DMS53 treated with DMSO at 0.1 percent for 48 hours (cell line): ENCODE measurements around the gene ADISSP.

Experiments used
- DNase-seq: peaks from one replicate; lab custom pipeline; 2025; ENCODE audit not compliant: unreplicated experiment; lab: John Stamatoyannopoulos, UW

Gene ADISSP

DNA sequence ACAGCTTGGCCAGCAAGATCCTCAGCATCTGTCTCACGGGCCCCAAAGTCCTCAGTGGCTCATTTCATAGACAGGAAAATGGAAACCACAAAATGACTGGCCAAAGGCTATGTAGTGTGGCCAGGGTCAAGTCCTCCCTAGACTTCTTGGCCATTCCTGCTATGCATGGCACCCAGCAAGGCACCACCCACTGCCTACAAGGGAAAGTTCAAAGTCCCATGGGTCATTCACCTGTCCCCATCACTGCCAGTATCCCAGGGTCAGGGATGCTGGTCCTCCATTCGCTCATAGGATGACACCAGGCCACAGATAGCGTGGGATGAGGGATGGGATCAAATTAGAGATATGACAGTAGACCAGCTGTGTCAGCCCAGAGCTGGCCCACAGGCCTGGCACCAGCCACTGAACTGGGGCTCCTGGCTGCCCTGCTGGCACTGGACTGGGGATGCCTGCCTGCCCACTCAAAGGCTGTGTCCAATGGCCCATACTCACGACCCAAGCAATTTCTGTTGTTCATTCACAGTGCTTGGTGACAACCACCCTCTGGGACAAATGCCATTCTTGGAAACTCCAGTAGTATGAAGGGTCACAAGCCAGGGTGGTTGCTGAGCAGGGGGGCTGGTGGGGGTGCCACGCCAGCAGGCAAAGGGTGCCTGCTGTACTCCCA lies 11.6 kb downstream of the ADISSP start:
- DNase-seq, result no peak

DNA sequence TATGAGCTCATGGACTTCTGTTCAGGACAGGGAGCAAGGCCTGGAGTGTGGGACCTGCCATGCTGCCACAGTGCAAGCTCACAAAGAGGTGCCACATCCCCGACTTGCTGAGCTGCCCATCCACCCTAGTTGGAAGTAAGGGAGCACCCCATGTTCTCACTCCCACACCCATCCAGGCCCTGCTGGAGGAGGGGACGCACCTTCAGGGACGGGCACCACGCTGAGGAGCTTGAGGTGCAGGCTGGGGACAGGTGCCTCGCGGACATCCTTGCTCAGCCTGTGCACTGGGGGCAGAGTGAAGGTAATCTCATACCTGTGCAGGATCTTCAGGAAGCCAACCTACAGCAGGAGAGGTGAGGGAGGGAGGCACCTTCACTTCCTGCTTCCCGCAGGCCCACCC lies 12.3 kb downstream of the ADISSP start:
- DNase-seq, result no peak

GRCh38 chr20:3754276-3754630 lies 13.3 kb downstream of the ADISSP start:
- no peak for DNase-seq

- no peak for DNase-seq
These were observed 13.9 kb downstream of the ADISSP start for GRCh38 chr20:3753501-3754275.

GRCh38 chr20:3753098-3753497 lies 14.5 kb downstream of the ADISSP start:
- DNase-seq, result peak; percentile 37

- no peak for DNase-seq
These were observed 15.2 kb downstream of the ADISSP start for GRCh38 chr20:3752386-3752759.

- DNase-seq, result peak; percentile 29
These were observed 15.7 kb downstream of the ADISSP start for GRCh38 chr20:3751675-3752385.

GRCh38 chr20:3751305-3751674 lies 16.3 kb downstream of the ADISSP start:
- DNase-seq, result no peak

DNA sequence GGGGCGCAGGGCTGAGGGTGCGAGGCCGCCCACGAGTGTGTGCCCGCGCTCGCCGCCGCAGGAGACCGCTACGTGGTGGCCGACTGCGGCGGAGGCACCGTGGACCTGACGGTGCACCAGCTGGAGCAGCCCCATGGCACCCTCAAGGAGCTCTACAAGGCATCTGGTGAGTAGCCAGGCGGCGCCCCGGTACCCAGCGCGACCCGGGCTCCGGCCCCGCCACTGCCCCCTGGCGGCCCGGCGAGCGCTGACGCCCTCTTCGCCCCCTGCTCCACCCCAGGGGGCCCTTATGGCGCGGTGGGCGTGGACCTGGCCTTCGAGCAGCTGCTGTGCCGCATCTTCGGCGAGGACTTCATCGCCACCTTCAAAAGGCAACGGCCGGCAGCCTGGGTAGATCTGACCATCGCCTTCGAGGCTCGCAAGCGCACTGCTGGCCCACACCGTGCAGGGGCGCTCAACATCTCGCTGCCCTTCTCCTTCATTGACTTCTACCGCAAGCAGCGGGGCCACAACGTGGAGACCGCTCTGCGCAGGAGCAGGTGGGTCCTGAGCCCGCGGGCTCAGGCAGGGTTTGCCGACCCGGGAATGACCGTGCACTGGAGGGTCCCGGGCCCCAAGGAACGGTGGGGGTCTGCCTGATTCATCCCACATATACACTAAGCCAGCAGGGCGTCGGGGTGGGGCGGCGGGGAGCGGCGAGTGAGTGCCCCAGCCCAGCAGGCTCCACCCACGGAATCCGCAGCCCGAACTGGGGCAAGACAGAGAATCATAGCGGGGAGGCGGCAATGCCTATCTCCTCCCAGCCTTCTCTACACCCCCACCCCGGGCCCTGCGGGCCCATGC lies 17.6 kb downstream of the ADISSP start:
- peak; percentile 71 for DNase-seq

GRCh38 chr20:3749087-3749688 lies 18.4 kb downstream of the ADISSP start:
- DNase-seq, result no peak

- no peak for DNase-seq
These were observed 19.5 kb downstream of the ADISSP start for GRCh38 chr20:3748073-3748472.

GRCh38 chr20:3747471-3747870 lies 20.1 kb downstream of the ADISSP start:
- DNase-seq, result no peak

DNA sequence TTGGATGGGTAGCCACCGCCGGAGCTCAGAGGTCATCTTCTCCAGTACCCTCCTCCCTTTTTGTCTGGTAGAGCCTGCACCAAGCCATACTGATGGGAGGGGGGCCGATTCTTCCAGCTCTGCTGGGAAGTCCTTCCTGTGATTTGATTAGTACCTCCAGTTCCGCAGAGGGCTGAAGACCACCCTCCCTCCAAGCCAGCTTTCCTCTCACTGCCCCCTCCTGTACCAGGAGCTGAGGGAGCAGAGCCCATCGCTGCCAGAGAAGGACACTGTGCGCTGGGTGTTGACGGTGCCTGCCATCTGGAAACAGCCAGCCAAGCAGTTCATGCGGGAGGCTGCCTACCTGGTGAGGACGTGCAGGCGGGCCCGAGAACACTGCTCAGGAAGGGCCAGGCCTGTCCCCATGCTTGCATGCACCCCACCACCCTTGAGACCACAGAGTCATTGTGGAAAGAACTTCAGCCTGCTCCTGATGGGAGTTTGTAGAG lies 21.8 kb downstream of the ADISSP start:
- DNase-seq, result no peak

DNA sequence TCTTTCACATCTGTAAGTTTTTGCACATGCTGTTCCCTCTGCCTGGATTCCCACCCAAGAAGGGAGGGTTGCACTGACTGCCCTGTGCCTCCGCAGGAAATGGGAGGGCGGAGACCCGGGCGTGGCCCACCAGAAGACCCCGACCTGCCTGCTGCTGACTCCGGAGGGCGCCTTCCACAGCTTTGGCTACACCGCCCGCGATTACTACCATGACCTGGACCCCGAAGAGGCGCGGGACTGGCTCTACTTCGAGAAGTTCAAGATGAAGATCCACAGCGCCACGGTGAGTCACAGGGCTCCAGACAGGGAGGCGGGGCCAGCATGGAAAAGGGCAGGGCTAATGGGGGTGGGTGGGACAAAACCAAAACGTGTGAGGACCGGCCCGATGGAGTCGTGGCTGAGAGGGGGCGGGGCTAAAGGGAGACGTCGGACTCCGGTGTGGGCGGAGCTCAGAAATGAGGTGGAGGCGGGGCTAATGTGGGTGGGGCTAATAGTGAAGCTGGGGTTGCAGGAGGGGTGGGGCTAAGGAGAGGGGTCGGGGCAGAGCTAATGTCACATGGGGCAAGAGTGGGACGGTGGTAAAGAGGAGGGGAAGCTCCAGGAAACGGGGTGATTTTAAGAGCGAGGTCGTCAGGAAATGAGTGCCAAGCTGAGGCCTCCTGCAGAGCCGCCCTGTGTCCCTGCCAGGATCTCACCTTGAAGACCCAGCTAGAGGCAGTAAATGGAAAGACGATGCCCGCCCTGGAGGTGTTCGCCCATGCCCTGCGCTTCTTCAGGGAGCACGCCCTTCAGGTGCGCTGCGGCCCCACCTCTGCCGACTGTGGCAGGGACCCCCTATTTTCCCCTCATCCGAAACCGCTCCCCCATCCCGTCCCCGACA lies 22.5 kb downstream of the ADISSP start:
- DNase-seq, result peak; percentile 60

DNA sequence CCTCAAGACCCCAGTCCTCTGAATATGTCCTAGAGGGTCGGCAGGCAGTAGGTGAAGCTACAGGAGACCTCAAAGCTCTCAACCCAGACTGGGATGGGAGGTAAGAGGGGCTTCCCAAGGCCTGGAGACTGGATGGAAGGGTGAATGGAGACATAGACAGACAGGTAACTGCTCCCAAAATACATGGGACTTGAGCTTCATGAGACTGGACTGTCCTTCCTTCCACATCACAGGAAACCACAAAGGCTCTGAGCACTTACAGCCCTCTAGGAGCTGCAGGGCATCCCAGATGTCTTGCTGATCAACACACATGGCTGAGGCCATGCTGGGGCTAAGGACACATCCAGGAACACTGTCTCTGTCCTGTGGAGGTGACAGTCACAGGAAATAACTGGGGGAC lies 23.5 kb downstream of the ADISSP start:
- no peak for DNase-seq

- no peak for DNase-seq
These were observed 24.3 kb downstream of the ADISSP start for GRCh38 chr20:3743251-3743650.

GRCh38 chr20:3741836-3742458 lies 25.6 kb downstream of the ADISSP start:
- no peak for DNase-seq

DNA sequence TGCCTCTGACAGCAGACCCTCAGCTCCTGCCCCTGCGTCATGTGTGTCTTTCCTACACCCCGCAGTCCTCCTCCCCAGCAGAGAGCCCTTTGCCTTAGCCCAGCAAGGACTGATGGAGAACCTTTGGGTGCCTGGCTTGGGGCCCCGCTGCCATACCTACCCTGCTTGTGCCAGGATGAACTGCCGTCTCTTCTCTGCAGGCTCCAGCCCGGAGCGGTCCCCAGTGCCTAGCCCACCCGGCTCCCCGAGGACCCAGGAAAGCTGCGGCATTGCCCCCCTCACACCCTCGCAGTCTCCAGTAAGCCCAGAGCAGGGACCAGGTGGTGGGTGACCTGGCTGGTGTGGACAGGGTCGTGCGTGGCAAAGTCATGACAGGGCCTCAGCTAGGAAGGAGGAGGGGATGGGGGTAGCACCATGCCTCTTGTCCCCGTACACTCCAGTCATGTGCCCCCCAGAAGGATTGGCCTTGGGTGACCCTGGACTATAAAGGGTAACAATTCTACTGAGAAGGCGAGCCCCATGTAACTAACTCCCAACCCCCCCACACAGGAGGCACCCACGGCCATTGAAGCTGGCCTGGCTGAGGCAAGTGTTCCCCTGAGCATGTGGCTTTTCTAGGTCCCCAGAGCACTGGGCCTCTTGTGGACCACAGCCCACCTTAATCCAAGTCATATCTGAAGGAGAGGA lies 26.8 kb downstream of the ADISSP start:
- no peak for DNase-seq
